Stimulated activated CD4-positive, alpha-beta T cell treated with anti-CD3 and anti-CD28 coated beads, Interleukin-15, amount 100 ng/mL, for 24 hours (primary cell): ENCODE data around the gene ZBTB9.

Experiments
- DNase-seq: peaks from one replicate; pipeline ENCODE4 v3.0.0-alpha.2; 2020

The ZBTB9 gene

GRCh38 chr6:33433001-33433543 is 21.3 kb upstream of the ZBTB9 start:
- no peak for DNase-seq

DNA sequence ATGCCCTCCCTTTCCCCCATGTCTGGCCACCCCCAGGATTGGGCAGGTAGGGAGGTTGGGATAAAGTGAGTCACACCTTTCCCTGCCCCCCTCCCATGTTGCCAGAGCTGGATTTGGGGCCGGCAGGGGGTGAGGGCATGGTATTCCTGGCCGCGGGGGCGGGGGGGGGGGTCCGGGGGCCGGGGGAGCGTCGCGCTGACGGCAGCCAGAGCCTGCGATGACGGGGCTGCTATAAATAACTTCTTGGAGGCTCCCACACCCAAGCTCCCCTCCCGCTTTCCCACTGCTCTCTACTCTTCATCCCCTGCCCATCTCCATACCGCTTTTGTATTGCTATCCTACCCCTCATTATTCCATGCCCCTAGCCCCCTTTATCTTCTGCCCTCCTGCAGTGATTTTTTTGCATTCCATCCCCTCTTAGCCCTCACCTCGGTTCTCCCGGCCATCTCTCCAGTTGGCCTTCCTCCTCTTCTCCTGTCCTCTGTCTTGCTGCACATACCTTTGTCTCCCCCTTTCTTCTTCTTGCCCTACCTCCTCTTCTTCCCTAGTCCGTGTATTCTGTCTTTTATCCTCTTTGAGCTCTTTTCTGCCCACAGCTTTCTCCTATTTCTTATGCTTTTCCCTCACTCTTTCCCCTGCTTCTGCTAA is 20.7 kb upstream of the ZBTB9 start:
- DNase-seq = no peak

GRCh38 chr6:33434961-33435360 is 19.4 kb upstream of the ZBTB9 start:
- DNase-seq = no peak

DNA sequence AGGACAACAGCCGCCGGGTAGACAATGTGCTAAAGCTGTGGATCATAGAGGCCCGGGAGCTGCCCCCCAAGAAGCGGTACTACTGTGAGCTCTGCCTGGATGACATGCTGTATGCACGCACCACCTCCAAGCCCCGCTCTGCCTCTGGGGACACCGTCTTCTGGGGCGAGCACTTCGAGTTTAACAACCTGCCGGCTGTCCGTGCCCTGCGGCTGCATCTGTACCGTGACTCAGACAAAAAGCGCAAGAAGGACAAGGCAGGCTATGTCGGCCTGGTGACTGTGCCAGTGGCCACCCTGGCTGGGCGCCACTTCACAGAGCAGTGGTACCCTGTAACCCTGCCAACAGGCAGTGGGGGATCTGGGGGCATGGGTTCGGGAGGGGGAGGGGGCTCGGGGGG is 16.7 kb upstream of the ZBTB9 start:
- no peak for DNase-seq

GRCh38 chr6:33438978-33439594 is 15.3 kb upstream of the ZBTB9 start:
- no peak for DNase-seq

DNA sequence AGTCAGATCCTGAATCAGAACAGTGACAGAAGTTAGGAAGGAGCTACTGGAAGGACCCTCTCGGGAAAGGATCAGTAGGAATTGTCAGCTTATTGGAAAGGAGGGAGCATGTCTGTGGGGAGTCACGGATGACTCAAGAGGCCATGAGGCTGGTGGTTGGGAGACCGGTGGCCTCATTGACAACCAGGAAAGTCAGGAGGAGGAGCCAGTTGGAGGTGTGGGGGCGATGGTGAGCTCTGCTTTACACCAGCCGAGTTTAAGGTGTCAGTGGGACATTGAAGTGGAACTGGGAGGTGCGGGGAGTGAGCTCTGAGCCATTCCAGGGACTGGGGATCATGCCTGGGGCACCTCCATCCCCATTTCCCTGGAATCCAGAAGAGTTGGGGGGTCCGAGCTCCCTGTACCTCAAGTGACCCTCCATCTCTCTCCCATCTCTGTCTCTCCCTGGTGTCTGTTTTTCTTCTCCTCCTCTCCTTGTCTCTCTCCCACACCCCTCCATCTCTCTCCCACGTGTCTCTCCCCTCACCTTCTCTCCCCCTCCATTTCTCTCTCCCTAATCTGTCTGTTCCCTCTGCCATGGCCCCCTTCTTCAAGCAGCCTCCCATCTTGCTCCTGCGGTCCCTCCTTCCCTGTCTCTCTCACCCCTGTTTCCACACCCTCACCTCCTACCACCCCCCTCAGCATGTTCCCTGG is 14.3 kb upstream of the ZBTB9 start:
- no peak for DNase-seq

DNA sequence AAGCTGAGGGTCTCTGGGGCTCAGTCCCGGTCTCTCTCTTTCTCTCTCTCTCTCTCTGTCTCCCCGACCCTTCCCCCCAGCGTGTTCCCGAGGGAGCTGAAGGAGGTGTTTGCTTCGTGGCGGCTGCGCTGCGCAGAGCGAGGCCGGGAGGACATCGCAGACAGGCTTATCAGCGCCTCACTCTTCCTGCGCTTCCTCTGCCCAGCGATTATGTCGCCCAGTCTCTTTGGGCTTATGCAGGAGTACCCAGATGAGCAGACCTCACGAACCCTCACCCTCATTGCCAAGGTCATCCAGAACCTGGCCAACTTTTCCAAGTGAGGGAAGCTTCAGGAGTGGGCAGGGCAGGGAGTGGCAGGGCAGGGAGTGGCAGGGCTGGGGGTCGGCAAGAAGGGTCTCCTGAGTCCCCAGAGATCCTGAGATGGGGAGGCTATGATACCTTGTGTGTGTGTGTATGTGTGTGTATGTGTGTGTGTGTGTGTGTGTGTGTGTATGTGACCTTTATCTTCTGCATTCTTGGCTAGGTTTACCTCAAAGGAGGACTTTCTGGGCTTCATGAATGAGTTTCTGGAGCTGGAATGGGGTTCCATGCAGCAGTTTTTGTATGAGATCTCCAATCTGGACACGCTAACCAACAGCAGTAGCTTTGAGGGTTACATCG is 13.6 kb upstream of the ZBTB9 start:
- DNase-seq = no peak

DNA sequence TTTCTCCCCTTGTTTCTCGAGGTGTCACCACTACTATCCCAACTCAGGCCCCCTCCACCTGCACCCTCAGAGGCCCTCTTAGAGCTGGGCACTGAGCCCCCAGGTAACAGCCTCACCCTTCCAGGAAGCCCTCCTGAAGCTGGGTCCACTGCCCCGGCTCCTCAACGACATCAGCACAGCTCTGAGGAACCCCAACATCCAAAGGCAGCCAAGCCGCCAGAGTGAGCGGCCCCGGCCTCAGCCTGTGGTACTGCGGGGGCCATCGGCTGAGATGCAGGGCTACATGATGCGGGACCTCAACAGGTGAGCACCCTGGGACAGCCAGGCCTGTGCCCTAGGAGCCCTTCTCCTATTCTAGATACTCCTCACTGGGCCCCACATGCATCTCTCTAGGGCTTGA is 12.9 kb upstream of the ZBTB9 start:
- DNase-seq = no peak

DNA sequence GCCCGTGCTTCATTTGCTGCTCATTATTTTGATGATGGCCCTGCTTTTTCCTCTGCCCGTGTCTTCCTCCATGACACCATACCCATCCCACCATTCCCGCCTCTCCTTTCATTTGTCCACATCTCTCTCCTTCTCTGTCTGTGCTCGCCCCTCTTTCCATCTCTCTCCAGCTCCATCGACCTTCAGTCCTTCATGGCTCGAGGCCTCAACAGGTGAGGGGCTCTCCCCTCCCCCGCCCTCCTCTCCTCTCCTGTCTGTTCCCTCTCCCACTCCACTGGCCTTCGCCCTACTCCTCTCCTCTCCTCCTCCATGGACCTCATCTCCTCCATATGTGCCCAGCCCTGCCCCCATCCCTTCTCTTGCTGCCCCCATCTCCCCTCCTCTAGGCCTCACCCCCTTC is 12.1 kb upstream of the ZBTB9 start:
- DNase-seq = no peak

- DNase-seq = no peak
These were observed 11.4 kb upstream of the ZBTB9 start for GRCh38 chr6:33443025-33443424.

- no peak for DNase-seq
These were observed 10.5 kb upstream of the ZBTB9 start for GRCh38 chr6:33443619-33444504.

DNA sequence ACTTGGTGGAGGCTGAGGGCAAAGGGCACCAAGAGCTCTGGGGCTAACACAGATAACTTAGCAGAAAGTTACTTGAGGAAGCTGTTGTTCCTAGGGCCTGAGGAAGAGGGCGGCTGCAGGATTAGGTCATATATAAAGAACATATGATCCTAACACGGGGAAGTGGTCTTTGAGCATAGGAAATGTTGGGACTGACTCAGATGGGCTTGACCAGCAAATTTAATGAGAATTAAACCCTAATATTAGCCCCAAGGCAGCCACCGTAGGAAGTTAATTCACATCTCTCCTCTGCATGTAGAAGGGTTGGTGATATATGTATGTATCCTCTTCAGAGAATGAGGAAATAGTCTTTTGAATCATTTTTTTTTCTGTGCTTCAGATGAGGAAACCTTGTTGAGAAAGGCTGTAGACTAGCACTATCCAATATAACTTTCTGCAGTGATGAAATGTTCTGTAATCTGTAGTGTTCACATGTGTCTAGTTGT is 9.2 kb upstream of the ZBTB9 start:
- no peak for DNase-seq

GRCh38 chr6:33446356-33446755 is 8.0 kb upstream of the ZBTB9 start:
- DNase-seq = no peak

DNA sequence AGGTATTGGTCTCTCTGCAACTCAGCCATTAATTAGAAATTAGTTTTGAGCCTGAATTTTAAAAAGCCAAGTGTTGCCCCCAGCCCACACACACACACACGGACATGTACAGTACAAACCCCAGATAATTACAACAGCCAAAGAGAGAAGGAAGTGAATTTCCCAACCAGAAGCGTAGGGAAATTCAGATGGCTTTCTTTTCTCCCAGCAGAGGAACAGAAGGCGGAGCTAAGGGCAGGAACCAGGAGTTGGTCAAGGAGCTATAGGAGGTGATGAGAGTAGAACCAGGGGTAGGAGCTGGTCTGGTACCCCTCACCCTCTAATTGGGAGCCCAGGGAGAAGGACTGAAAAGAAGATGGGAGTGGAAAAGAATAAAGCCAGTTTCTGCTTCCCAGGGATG is 3.9 kb upstream of the ZBTB9 start:
- no peak for DNase-seq

GRCh38 chr6:33451606-33452005 is 2.8 kb upstream of the ZBTB9 start:
- DNase-seq = no peak

GRCh38 chr6:33452496-33452895 is 1.9 kb upstream of the ZBTB9 start:
- DNase-seq = no peak

- no peak for DNase-seq
These were observed 875 bp upstream of the ZBTB9 start for GRCh38 chr6:33453393-33454008.

DNA sequence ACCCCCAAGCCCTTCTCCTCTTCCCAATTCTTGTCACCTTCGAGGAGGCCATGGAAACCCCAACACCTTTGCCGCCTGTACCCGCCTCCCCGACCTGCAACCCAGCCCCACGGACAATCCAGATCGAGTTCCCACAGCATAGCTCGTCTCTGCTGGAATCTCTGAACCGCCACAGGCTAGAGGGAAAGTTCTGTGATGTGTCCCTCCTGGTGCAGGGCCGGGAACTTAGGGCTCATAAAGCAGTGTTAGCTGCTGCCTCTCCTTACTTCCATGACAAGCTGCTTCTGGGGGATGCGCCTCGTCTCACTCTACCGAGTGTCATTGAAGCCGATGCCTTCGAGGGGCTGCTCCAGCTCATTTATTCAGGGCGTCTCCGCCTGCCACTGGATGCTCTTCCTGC is 675 bp downstream of the ZBTB9 start:
- no peak for DNase-seq

GRCh38 chr6:33456156-33456555 is 1.8 kb downstream of the ZBTB9 start:
- DNase-seq = no peak

DNA sequence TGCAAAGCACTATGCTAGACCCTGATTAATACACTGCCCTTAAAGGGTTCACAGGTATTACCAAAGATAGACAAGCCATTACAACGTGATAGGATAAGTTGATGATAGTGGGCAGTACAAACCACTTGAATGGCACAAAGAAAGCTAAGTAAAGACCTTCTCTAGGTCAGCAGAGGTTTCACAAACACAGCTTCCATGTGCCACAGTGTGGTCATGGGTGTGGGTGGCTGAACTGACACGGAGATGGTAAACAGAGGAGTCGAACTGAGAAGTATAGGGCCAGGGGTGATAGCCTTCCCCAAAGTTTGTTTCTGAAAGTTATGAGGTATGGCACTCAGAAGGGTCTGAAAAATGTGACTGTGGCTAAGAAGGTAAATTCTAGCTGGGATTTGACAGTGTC is 4.3 kb downstream of the ZBTB9 start:
- DNase-seq = no peak

- no peak for DNase-seq
These were observed 4.8 kb downstream of the ZBTB9 start for GRCh38 chr6:33459226-33459625.
